ENCODE data around the gene PTPRC.
"Not testable (repeated sequence)": the region's sequence is repeated elsewhere in the genome, so short reads cannot be mapped to it uniquely, and the experiment has no call there.

DNA sequence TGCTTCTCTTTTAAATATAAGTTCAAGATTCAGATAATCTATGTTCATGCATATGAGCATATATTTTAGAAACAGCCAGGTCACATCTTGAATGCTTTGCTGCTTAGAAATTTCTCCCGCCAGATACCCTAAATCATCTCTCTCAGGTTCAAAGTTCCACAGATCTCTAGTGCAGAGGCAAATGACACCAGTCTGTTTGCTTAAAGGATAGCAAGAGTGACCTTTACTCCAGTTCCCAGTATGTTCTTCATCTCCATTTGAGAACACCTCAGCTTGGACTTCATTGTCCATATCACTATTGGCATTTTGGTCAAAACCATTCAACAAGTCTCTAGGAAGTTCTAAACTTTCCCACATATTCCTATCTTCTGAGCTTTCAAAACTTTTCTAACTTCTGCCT is 37.5 kb upstream of the PTPRC start:
- not testable (repeated sequence) for TF ChIP-seq POLR2A (IDR thresholded peaks at IDR 0.05; ENCODE audit: extremely low read depth, insufficient read length)
- TF ChIP-seq, protein P1, sequence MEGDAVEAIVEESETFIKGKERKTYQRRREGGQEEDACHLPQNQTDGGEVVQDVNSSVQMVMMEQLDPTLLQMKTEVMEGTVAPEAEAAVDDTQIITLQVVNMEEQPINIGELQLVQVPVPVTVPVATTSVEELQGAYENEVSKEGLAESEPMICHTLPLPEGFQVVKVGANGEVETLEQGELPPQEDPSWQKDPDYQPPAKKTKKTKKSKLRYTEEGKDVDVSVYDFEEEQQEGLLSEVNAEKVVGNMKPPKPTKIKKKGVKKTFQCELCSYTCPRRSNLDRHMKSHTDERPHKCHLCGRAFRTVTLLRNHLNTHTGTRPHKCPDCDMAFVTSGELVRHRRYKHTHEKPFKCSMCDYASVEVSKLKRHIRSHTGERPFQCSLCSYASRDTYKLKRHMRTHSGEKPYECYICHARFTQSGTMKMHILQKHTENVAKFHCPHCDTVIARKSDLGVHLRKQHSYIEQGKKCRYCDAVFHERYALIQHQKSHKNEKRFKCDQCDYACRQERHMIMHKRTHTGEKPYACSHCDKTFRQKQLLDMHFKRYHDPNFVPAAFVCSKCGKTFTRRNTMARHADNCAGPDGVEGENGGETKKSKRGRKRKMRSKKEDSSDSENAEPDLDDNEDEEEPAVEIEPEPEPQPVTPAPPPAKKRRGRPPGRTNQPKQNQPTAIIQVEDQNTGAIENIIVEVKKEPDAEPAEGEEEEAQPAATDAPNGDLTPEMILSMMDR (IDR thresholded peaks at IDR 0.05; ENCODE audit: low read depth, low read length) = not testable (repeated sequence)
- TF ChIP-seq, protein P2, sequence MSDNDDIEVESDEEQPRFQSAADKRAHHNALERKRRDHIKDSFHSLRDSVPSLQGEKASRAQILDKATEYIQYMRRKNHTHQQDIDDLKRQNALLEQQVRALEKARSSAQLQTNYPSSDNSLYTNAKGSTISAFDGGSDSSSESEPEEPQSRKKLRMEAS (IDR thresholded peaks at IDR 0.05; ENCODE audit: low read depth, low read length) = not testable (repeated sequence)

Measured in NB4 (cell line).